Nephron progenitor cell (in vitro differentiated cells): ENCODE data around the gene TRAF3.
"Not testable (repeated sequence)": the region's sequence is repeated elsewhere in the genome, so short reads cannot be mapped to it uniquely, and the experiment has no call there.

Experiments used
- DNase-seq: peaks from one replicate; pipeline ENCODE4 v3.0.0; 2021
- H3K27ac Mint-ChIP-seq: 2 replicates; pipeline ENCODE4 v1.8.0; 2021; ENCODE audit warnings: mild to moderate bottlenecking, moderate library complexity, mixed read lengths
- H3K27me3 Mint-ChIP-seq: 2 replicates; pipeline ENCODE4 v1.8.0; 2021; ENCODE audit warnings: mild to moderate bottlenecking, low read depth, mixed read lengths; ENCODE audit not compliant: poor library complexity
- H3K36me3 Mint-ChIP-seq: 2 replicates; pipeline ENCODE4 v1.8.0; 2021; ENCODE audit warnings: low read depth, mixed read lengths
- H3K4me1 Mint-ChIP-seq: 2 replicates; pipeline ENCODE4 v1.8.0; 2021; ENCODE audit warnings: mixed read lengths
- H3K4me3 Mint-ChIP-seq: 2 replicates; pipeline ENCODE4 v1.8.0; 2021; ENCODE audit warnings: mild to moderate bottlenecking, moderate library complexity, mixed read lengths
- H3K9me3 Mint-ChIP-seq: 2 replicates; pipeline ENCODE4 v1.8.0; 2021; ENCODE audit warnings: mild to moderate bottlenecking, moderate library complexity, mixed read lengths
- TF ChIP-seq, protein P1 (sequence below): fragments of 200-600 bp; sonication (generic); IDR thresholded peaks from 2 replicates; pipeline ENCODE4 v1.5.0; 2021; ENCODE audit warnings: antibody characterized with exemption

Gene TRAF3

GRCh38 chr14:102893452-102893851, 116.2 kb downstream of the TRAF3 start:
- H3K27me3 Mint-ChIP-seq, result peaks cover 3% of the 10 kb centered on the region

DNA sequence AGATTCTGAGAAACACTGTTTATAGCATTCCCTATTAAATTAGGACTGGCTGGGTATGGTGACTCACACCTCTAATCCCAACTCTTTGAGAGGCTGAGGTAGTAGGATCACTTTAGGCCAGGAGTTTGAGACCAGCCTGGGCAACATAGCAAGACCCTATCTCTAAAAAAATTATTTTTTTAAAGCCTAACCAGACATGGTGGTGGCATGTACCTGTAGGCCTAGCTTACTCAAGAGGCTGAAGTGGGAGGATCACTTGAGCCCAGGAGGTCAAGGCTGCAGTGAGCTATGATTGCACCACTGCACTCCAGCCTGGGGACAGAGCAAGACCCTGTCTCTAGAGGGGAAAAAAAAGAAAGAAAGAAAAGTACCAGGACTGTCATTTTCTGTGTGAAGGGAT, 119.5 kb downstream of the TRAF3 start:
- not testable (repeated sequence) for H3K27ac Mint-ChIP-seq, H3K9me3 Mint-ChIP-seq, H3K4me3 Mint-ChIP-seq, DNase-seq, H3K27me3 Mint-ChIP-seq
- Mint-ChIP-seq H3K4me1 (peaks cover 16% of the 10 kb centered on the region), H3K36me3 (peaks cover 51% of the 10 kb centered on the region)

More at GRCh38 chr14:102893452-102893851, 116.2 kb downstream of the TRAF3 start:
- no peak for DNase-seq
- H3K9me3 Mint-ChIP-seq, result no peaks in the 10 kb centered on the region
- no peak overlapping the region for H3K4me3 Mint-ChIP-seq
- TF ChIP-seq, protein P1, sequence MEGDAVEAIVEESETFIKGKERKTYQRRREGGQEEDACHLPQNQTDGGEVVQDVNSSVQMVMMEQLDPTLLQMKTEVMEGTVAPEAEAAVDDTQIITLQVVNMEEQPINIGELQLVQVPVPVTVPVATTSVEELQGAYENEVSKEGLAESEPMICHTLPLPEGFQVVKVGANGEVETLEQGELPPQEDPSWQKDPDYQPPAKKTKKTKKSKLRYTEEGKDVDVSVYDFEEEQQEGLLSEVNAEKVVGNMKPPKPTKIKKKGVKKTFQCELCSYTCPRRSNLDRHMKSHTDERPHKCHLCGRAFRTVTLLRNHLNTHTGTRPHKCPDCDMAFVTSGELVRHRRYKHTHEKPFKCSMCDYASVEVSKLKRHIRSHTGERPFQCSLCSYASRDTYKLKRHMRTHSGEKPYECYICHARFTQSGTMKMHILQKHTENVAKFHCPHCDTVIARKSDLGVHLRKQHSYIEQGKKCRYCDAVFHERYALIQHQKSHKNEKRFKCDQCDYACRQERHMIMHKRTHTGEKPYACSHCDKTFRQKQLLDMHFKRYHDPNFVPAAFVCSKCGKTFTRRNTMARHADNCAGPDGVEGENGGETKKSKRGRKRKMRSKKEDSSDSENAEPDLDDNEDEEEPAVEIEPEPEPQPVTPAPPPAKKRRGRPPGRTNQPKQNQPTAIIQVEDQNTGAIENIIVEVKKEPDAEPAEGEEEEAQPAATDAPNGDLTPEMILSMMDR, result no peak
- H3K36me3 Mint-ChIP-seq, result peaks cover 56% of the 10 kb centered on the region
- no peak overlapping the region for H3K27ac Mint-ChIP-seq
- peaks cover under 1% of the 10 kb centered on the region for H3K4me1 Mint-ChIP-seq

- Mint-ChIP-seq H3K36me3 (peaks cover 45% of the 10 kb centered on the region), H3K9me3 (no peaks in the 10 kb centered on the region), H3K4me3 (no peak overlapping the region), H3K27ac (no peak overlapping the region), H3K27me3 (peaks cover 7% of the 10 kb centered on the region), H3K4me1 (peaks cover 18% of the 10 kb centered on the region)
- TF ChIP-seq, protein P1, result no peak
- no peak for DNase-seq
These were observed 120.2 kb downstream of the TRAF3 start for GRCh38 chr14:102897299-102898027.

DNA sequence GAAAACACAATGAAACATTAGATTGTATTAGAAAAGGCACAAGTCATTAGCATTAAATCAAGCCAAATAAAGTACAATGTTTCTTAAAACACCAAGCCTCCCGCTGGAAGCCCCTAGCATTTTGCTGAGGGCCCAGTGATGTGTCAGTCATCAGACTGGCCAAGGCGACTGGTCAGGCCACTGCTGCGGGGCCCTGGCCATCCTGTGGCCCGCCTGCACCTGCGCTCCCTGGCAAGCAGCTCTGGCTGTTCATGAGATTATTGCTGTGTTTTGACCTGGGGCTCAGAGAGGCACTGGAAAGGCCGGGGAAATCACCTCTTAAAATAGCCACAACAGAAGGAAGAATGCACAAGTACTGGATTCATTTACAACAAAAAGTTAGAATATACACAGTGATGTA, 121.0 kb downstream of the TRAF3 start:
- Mint-ChIP-seq H3K36me3 (peaks cover 45% of the 10 kb centered on the region), H3K4me3 (no peak overlapping the region), H3K4me1 (peaks cover 26% of the 10 kb centered on the region), H3K27me3 (peaks cover 7% of the 10 kb centered on the region), H3K27ac (peak overlapping the region; percentile 22), H3K9me3 (no peaks in the 10 kb centered on the region)
- DNase-seq, result no peak
- TF ChIP-seq, protein P1, result no peak

DNA sequence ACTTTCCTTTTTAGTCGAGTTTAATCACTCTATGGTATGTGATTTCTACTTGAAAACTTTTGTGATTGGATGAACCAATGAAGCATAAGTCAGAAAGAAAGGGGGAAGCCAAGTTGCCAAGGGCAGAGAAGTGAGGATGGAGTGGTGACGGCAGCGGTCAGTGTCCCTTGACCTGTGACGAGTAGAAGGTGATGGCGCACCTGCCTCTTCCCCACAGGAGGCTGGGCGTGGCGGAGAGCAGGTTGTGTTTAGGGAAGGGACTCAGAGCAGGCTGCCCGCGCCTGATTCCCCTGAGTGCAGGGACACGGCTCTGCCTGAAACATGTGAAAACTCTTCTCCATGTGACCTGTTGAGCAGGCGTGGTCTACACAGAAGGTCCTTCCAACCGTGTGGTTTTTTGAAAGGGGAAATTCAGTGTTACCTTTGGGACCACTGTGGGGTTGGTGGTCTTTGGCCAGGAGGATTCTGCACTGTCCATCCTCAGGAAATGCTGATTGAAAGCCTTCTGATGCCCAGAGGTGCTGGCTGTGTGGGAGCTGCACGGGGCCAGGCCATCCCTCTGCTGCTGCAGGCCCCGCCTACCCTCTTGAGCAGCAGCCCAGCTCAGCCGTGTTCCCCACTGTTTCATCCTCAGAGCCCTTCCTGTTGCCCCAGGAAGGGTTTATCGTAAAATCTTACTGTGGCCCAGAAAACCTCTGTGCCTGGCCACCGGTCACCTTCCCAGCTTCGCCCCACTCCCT, 121.7 kb downstream of the TRAF3 start:
- Mint-ChIP-seq H3K9me3 (no peaks in the 10 kb centered on the region), H3K4me3 (no peak overlapping the region), H3K36me3 (peaks cover 45% of the 10 kb centered on the region), H3K27me3 (peaks cover 7% of the 10 kb centered on the region), H3K4me1 (peaks cover 27% of the 10 kb centered on the region), H3K27ac (peak overlapping the region; percentile 64)
- TF ChIP-seq, protein P1, result no peak
- DNase-seq, result no peak

DNA sequence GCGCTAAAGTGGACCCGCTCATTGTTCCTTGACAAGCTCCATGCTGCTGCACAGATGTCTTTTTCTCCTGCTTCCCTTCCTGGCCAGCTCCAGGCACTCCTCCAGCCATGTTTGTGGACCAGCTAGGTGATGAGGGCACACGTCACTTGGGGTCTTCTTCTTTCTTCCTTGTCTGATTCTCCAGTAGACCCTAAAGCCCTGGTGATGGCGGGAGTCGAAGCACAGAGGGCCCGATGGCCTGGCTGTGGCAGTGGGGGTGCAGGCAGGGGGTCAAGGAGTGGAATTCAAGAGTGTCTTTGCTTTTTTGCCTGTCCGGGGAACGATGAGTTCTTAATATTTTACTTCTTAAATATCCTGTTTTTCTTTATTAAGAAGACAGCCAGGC, 122.3 kb downstream of the TRAF3 start:
- H3K36me3 Mint-ChIP-seq, result peaks cover 50% of the 10 kb centered on the region
- no peak for DNase-seq
- no peak overlapping the region for H3K4me3 Mint-ChIP-seq
- TF ChIP-seq, protein P1, result no peak
- no peaks in the 10 kb centered on the region for H3K9me3 Mint-ChIP-seq
- peaks cover 27% of the 10 kb centered on the region for H3K4me1 Mint-ChIP-seq
- H3K27me3 Mint-ChIP-seq, result peaks cover 7% of the 10 kb centered on the region
- H3K27ac Mint-ChIP-seq, result peak overlapping the region; percentile 64
